CD4-positive, alpha-beta T cell (primary cell): Measurements from ENCODE around the gene PPM1L. TPM values are rescaled to one million over a fixed set of nuclear protein-coding genes. Genes with fewer than 3 reads are reported as not detected.

Experiments used
- ATAC-seq: fragments of 200-7000 bp; cut with Tn5 transposase; one replicate; pipeline ENCODE4 v1.10.0; 2022; ENCODE audit warnings: mild to moderate bottlenecking; ENCODE audit not compliant: poor library complexity
- CTCF ChIA-PET: fragments of 350-600 bp; sonication (Branson Sonifier 250); formaldehyde crosslinking; loops from one replicate; lab custom pipeline; 2021; ENCODE audit warnings: antibody characterized with exemption, inconsistent platforms; lab: Charles Lee
- POLR2A ChIA-PET: fragments of 350-600 bp; sonication (Branson Sonifier 250); formaldehyde crosslinking; loops from one replicate; lab custom pipeline; 2021; ENCODE audit warnings: antibody characterized with exemption, inconsistent platforms; lab: Charles Lee
- DNase-seq, 14 experiments: peaks; one replicate each; pipeline ENCODE4 v3.0.0-alpha.2; 2013 to 2020; ENCODE audit warnings: mixed read lengths in 2 of 14
- H3K27ac ChIP-seq, 2 donors: one replicate each; pipeline versions ENCODE4 v1.5.1 to v1.7.0; 2013; ENCODE audit warnings: low read length in 2 of 2, low read depth in 1 of 2, mild to moderate bottlenecking in 1 of 2
- H3K27me3 ChIP-seq, 2 experiments: 1 replicate in 1 of 2; 2 replicates in 1 of 2; pipeline versions ENCODE4 v1.6.1 to v1.7.0; 2013; ENCODE audit warnings: low read length in 2 of 2, control low read depth in 1 of 2, mild to moderate bottlenecking in 1 of 2, moderate library complexity in 1 of 2; ENCODE audit not compliant: insufficient read depth in 2 of 2, control insufficient read depth in 1 of 2
- H3K36me3 ChIP-seq: one replicate; pipeline ENCODE4 v1.6.1; 2013; ENCODE audit warnings: low read length, control low read depth; ENCODE audit not compliant: insufficient read depth
- H3K4me1 ChIP-seq: one replicate; pipeline ENCODE4 v1.6.1; 2013; ENCODE audit warnings: low read length, control low read depth; ENCODE audit not compliant: insufficient read depth
- H3K4me3 ChIP-seq: one replicate; pipeline ENCODE4 v1.5.1; 2013; ENCODE audit warnings: mild to moderate bottlenecking, low read length, moderate library complexity
- H3K9me3 ChIP-seq, 2 experiments: 1 replicate in 1 of 2; 2 replicates in 1 of 2; pipeline versions ENCODE4 v1.6.1 to v1.7.0; 2013; ENCODE audit warnings: low read length in 2 of 2, mild to moderate bottlenecking in 2 of 2, control low read depth in 1 of 2, moderate library complexity in 1 of 2; ENCODE audit not compliant: control insufficient read depth in 1 of 2, insufficient read depth in 1 of 2
- H3K27ac Mint-ChIP-seq: one replicate; pipeline ENCODE4 v1.8.0; 2020; ENCODE audit warnings: mixed read lengths
- H3K27me3 Mint-ChIP-seq: one replicate; pipeline ENCODE4 v1.8.0; 2021; ENCODE audit warnings: mixed read lengths
- H3K36me3 Mint-ChIP-seq: one replicate; pipeline ENCODE4 v1.8.0; 2021; ENCODE audit warnings: low read depth, mixed read lengths
- H3K4me1 Mint-ChIP-seq: one replicate; pipeline ENCODE4 v1.8.0; 2021; ENCODE audit warnings: low read depth, mixed read lengths
- H3K4me3 Mint-ChIP-seq: one replicate; pipeline ENCODE4 v1.8.0; 2020; ENCODE audit warnings: mild to moderate bottlenecking, mixed read lengths
- H3K9me3 Mint-ChIP-seq: one replicate; pipeline ENCODE4 v1.8.0; 2020; ENCODE audit warnings: mixed read lengths
- CTCF ChIP-seq: fragments of 200-600 bp; IDR thresholded peaks from one replicate; pipeline ENCODE4 v1.8.0; 2022; ENCODE audit warnings: antibody characterized with exemption, mild to moderate bottlenecking
- intact Hi-C, 2 experiments: fragments of 100-400 bp; cut with DNase I in 1 of 2; cut with micrococcal nuclease in 1 of 2; formaldehyde crosslinking; loops; one replicate each; pipeline versions ENCODE4 v1.15.1 to v1.9.0; 2023 to 2025; cut with DNase I, micrococcal nuclease
- total RNA-seq, 174 experiments: library from RNA in 2 of 174; stranded (reverse) in 2 of 174; gene quantifications; one replicate each; pipeline ENCODE4 v1.2.3 and lab custom pipeline; 2021 to 2026

Gene PPM1L
- total RNA-seq, 2 experiments from 2014 or later = 3.0 to 3.4 TPM

GRCh38 chr3:160827516-160827915, 71.5 kb downstream of the PPM1L start:
- TF ChIP-seq CTCF = no peak
- no peak overlapping the region for H3K4me3 ChIP-seq
- ATAC-seq (no peak), DNase-seq (no peak)
- CTCF ChIA-PET = no interaction called here
- Mint-ChIP-seq H3K36me3 (no peaks in the 10 kb centered on the region), H3K27ac (no peak overlapping the region), H3K27me3 (no peaks in the 10 kb centered on the region), H3K4me1 (no peaks in the 10 kb centered on the region), H3K4me3 (no peak overlapping the region), H3K9me3 (no peaks in the 10 kb centered on the region)
- no peaks in the 10 kb centered on the region for H3K9me3 ChIP-seq
- no peaks in the 10 kb centered on the region for H3K4me1 ChIP-seq
- H3K27me3 ChIP-seq = no peaks in the 10 kb centered on the region
- no peaks in the 10 kb centered on the region for H3K36me3 ChIP-seq
- intact Hi-C loops = no loop called here
- POLR2A ChIA-PET = no interaction called here
- H3K27ac ChIP-seq = no peak overlapping the region

- H3K27me3 Mint-ChIP-seq = no peaks in the 10 kb centered on the region
- ATAC-seq (no peak), DNase-seq (no peak)
- Histone ChIP-seq H3K4me3 (no peak overlapping the region), H3K27ac (no peak overlapping the region), H3K36me3 (no peaks in the 10 kb centered on the region), H3K9me3 (no peaks in the 10 kb centered on the region), H3K4me1 (no peaks in the 10 kb centered on the region), H3K27me3 (no peaks in the 10 kb centered on the region)
- ChIA-PET POLR2A (no interaction called here), CTCF (no interaction called here)
- H3K9me3 Mint-ChIP-seq = no peaks in the 10 kb centered on the region
- no peak overlapping the region for H3K27ac Mint-ChIP-seq
- no peak overlapping the region for H3K4me3 Mint-ChIP-seq
- TF ChIP-seq CTCF = no peak
- no peaks in the 10 kb centered on the region for H3K36me3 Mint-ChIP-seq
- intact Hi-C loops = no loop called here
- no peaks in the 10 kb centered on the region for H3K4me1 Mint-ChIP-seq
These were observed 72.8 kb downstream of the PPM1L start for GRCh38 chr3:160828880-160829279.

GRCh38 chr3:160829486-160830009, 73.5 kb downstream of the PPM1L start:
- H3K9me3 ChIP-seq = no peaks in the 10 kb centered on the region
- no peak overlapping the region for H3K4me3 Mint-ChIP-seq
- no peak overlapping the region for H3K4me3 ChIP-seq
- no peak for DNase-seq
- CTCF ChIA-PET = no interaction called here
- no peaks in the 10 kb centered on the region for H3K27me3 Mint-ChIP-seq
- no peaks in the 10 kb centered on the region for H3K4me1 Mint-ChIP-seq
- H3K9me3 Mint-ChIP-seq = peaks cover 3% of the 10 kb centered on the region
- H3K27me3 ChIP-seq = no peaks in the 10 kb centered on the region
- no peaks in the 10 kb centered on the region for H3K36me3 Mint-ChIP-seq
- POLR2A ChIA-PET = no interaction called here
- ATAC-seq = no peak
- intact Hi-C loops = no loop called here
- H3K27ac Mint-ChIP-seq = no peak overlapping the region
- H3K27ac ChIP-seq = no peak overlapping the region
- no peak for TF ChIP-seq CTCF
- H3K4me1 ChIP-seq = no peaks in the 10 kb centered on the region
- no peaks in the 10 kb centered on the region for H3K36me3 ChIP-seq
